A673 (cell line): Measurements from ENCODE around the gene PAX7.

Experiments used
- EZH2 ChIP-seq: fragments of 200-600 bp; sonication (generic); IDR thresholded peaks from 2 replicates; pipeline ENCODE4 v1.6.1; 2017; ENCODE audit warnings: borderline replicate concordance, low read depth, mild to moderate bottlenecking, mixed read lengths, antibody characterized with exemption, low read length; ENCODE audit not compliant: poor library complexity, severe bottlenecking
- TF ChIP-seq, protein P1 (sequence below): fragments of 300-800, 200-600 bp; sonication (generic); conservative IDR thresholded peaks from 2 replicates; pipeline ENCODE4 v1.5.1; 2017; ENCODE audit warnings: low read depth, mild to moderate bottlenecking, antibody characterized with exemption, low read length, moderate library complexity, mixed read lengths

DNA sequence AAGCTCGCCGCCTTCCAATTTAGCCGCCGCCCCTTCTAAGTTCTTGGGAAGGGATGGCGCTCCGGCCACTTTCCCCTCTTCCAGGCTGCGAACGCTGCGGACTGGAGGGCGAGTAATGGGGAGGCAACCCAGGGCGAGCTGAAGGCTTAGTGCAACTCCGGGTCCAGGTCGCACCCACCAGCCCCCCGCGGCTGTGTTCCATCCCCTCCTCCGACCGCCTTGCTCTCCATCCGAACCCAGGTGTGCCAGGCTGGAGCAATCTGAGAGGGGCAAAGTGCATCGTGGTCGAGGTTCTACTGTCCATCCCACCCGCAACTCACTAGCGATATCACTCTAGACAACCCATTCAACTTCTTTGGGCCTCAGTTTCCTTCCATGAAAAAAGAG, 13.4 kb downstream of the PAX7 start:
- TF ChIP-seq, protein P1, sequence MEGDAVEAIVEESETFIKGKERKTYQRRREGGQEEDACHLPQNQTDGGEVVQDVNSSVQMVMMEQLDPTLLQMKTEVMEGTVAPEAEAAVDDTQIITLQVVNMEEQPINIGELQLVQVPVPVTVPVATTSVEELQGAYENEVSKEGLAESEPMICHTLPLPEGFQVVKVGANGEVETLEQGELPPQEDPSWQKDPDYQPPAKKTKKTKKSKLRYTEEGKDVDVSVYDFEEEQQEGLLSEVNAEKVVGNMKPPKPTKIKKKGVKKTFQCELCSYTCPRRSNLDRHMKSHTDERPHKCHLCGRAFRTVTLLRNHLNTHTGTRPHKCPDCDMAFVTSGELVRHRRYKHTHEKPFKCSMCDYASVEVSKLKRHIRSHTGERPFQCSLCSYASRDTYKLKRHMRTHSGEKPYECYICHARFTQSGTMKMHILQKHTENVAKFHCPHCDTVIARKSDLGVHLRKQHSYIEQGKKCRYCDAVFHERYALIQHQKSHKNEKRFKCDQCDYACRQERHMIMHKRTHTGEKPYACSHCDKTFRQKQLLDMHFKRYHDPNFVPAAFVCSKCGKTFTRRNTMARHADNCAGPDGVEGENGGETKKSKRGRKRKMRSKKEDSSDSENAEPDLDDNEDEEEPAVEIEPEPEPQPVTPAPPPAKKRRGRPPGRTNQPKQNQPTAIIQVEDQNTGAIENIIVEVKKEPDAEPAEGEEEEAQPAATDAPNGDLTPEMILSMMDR = no peak
- no peak for TF ChIP-seq EZH2
